Astrocyte of the hippocampus (primary cell): ENCODE data around the gene RPL13.
A peak's percentile ranks its signal among the peaks of the same experiment; 100 is the strongest.
"Not testable (repeated sequence)": the region's sequence is repeated elsewhere in the genome, so short reads cannot be mapped to it uniquely, and the experiment has no call there.

Experiments used
- DNase-seq: peaks from one replicate; pipeline ENCODE4 v3.0.0; 2011; ENCODE audit warnings: low read depth, low spot score

Gene RPL13

GRCh38 chr16:89576153-89577054, 15.9 kb downstream of the RPL13 start:
- DNase-seq: no peak

GRCh38 chr16:89577055-89577759, 16.7 kb downstream of the RPL13 start:
- no peak for DNase-seq

- no peak for DNase-seq
These were observed 18.9 kb downstream of the RPL13 start for GRCh38 chr16:89579351-89579750.

GRCh38 chr16:89581045-89581695, 20.7 kb downstream of the RPL13 start:
- peak; percentile 98 for DNase-seq

- DNase-seq: peak; percentile 53
These were observed 21.5 kb downstream of the RPL13 start for GRCh38 chr16:89581861-89582563.

- DNase-seq: no peak
These were observed 22.2 kb downstream of the RPL13 start for GRCh38 chr16:89582614-89583196.

GRCh38 chr16:89583197-89583894, 22.9 kb downstream of the RPL13 start:
- DNase-seq: no peak

GRCh38 chr16:89583895-89584644, 23.6 kb downstream of the RPL13 start:
- no peak for DNase-seq

GRCh38 chr16:89584768-89585549, 24.5 kb downstream of the RPL13 start:
- peak; percentile 82 for DNase-seq

- DNase-seq: no peak
These were observed 25.7 kb downstream of the RPL13 start for GRCh38 chr16:89586218-89586617.

GRCh38 chr16:89586853-89587252, 26.4 kb downstream of the RPL13 start:
- DNase-seq: no peak

- DNase-seq: not testable (repeated sequence)
These were observed 27.2 kb downstream of the RPL13 start for GRCh38 chr16:89587676-89588075.

GRCh38 chr16:89588413-89589109, 28.1 kb downstream of the RPL13 start:
- no peak for DNase-seq

- no peak for DNase-seq
These were observed 28.9 kb downstream of the RPL13 start for GRCh38 chr16:89589241-89589926.

- DNase-seq: no peak
These were observed 33.4 kb downstream of the RPL13 start for GRCh38 chr16:89593841-89594240.

GRCh38 chr16:89595330-89596060, 35.0 kb downstream of the RPL13 start:
- no peak for DNase-seq

- no peak for DNase-seq
These were observed 35.7 kb downstream of the RPL13 start for GRCh38 chr16:89596061-89596689.
